GM21526 (cell line): Measurements from ENCODE around the gene FTSJ1.
A peak's percentile ranks its signal among the peaks of the same experiment; 100 is the strongest.
"Not testable (repeated sequence)": the region's sequence is repeated elsewhere in the genome, so short reads cannot be mapped to it uniquely, and the experiment has no call there.

ENCODE experiments used
- ATAC-seq: cut with Tn5 transposase; IDR thresholded peaks from one replicate; pipeline ENCODE4 v1.9.1; 2021; ENCODE audit warnings: moderate library complexity; ENCODE audit not compliant: unreplicated experiment, low FRiP score

Gene FTSJ1

GRCh38 chrX:48520976-48521352 lies 45.0 kb downstream of the FTSJ1 start:
- ATAC-seq: no peak

GRCh38 chrX:48521353-48522243 lies 45.6 kb downstream of the FTSJ1 start, which contains the start of gene EBP:
EBP (plus strand) TSS chrX:48521808; CDS start chrX:48523772, 1,964 bp downstream.
- peak; percentile 86 for ATAC-seq

GRCh38 chrX:48522291-48522690 lies 46.3 kb downstream of the FTSJ1 start:
- no peak for ATAC-seq

GRCh38 chrX:48523682-48524081 lies 47.7 kb downstream of the FTSJ1 start:
- ATAC-seq: no peak

- not testable (repeated sequence) for ATAC-seq
These were observed 49.9 kb downstream of the FTSJ1 start for GRCh38 chrX:48525853-48526252.

- no peak for ATAC-seq
These were observed 54.7 kb downstream of the FTSJ1 start for GRCh38 chrX:48530736-48531135.

GRCh38 chrX:48531358-48531959 lies 55.5 kb downstream of the FTSJ1 start:
- ATAC-seq: no peak

- ATAC-seq: no peak
These were observed 56.2 kb downstream of the FTSJ1 start for GRCh38 chrX:48532161-48532560.

- no peak for ATAC-seq
These were observed 57.2 kb downstream of the FTSJ1 start for GRCh38 chrX:48533165-48533564.
